Loucy (cell line): ENCODE results near the gene ANKRD63.

Source experiments
- CTCF ChIP-seq: fragments of 200-600 bp; sonication (generic); conservative IDR thresholded peaks from 2 replicates; pipeline ENCODE4 v1.5.1; 2014; ENCODE audit warnings: mild to moderate bottlenecking, antibody characterized with exemption, low read length
- EZH2phosphoT487 ChIP-seq: fragments of 200-600 bp; IDR thresholded peaks from 2 replicates; pipeline ENCODE4 v1.6.1; 2018; ENCODE audit warnings: antibody characterized with exemption, mild to moderate bottlenecking, moderate library complexity, borderline replicate concordance

DNA sequence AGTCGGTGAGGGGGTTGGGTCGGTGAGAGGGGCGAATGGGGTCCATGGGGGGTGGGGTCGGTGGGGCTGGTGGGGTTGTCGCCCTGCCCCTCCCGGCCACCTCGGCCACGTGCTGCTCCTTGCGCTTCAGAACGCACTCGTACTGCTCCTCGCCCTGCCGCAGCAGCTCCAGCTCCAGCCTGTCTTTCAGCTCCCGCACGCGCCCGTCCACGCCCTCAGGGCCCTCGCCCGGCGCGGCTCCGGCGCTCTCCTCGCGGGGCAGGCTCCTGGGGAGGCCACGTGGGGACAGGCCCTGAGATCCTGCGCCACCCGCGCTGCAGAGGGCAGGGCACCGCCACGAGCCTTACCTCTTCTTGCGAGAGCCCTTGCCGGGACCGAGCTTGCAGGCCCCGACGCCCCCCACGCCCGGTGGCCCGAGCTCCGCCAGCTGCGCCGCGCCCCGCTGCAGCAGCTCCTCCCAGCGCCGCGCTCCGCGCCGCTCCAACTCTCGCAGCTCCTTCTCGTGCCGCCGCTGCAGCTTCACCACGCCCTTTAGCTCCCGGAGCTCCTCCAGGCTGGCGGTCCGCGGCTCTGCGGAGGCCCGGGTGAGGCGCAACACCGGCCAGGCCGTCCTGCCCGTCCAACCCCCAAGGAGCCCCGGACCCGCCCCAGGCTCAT lies 8.2 kb upstream of the ANKRD63 start:
- no peak for TF ChIP-seq CTCF
- no peak for TF ChIP-seq EZH2phosphoT487
